Nephron progenitor cell (in vitro differentiated cells): ENCODE results near the gene DENND4B.

Experiments
- DNase-seq: peaks from one replicate; pipeline ENCODE4 v3.0.0; 2021
- H3K27ac Mint-ChIP-seq: 2 replicates; pipeline ENCODE4 v1.8.0; 2021; ENCODE audit warnings: mild to moderate bottlenecking, moderate library complexity, mixed read lengths
- H3K27me3 Mint-ChIP-seq: 2 replicates; pipeline ENCODE4 v1.8.0; 2021; ENCODE audit warnings: mild to moderate bottlenecking, low read depth, mixed read lengths; ENCODE audit not compliant: poor library complexity
- H3K36me3 Mint-ChIP-seq: 2 replicates; pipeline ENCODE4 v1.8.0; 2021; ENCODE audit warnings: low read depth, mixed read lengths
- H3K4me1 Mint-ChIP-seq: 2 replicates; pipeline ENCODE4 v1.8.0; 2021; ENCODE audit warnings: mixed read lengths
- H3K4me3 Mint-ChIP-seq: 2 replicates; pipeline ENCODE4 v1.8.0; 2021; ENCODE audit warnings: mild to moderate bottlenecking, moderate library complexity, mixed read lengths
- H3K9me3 Mint-ChIP-seq: 2 replicates; pipeline ENCODE4 v1.8.0; 2021; ENCODE audit warnings: mild to moderate bottlenecking, moderate library complexity, mixed read lengths
- CTCF ChIP-seq: fragments of 200-600 bp; sonication (generic); IDR thresholded peaks from 2 replicates; pipeline ENCODE4 v1.5.0; 2021; ENCODE audit warnings: antibody characterized with exemption

The DENND4B gene

GRCh38 chr1:153945131-153945794 lies 1.3 kb downstream of the DENND4B start:
- peak overlapping the region; percentile 86 for H3K4me3 Mint-ChIP-seq
- TF ChIP-seq CTCF = no peak
- H3K27ac Mint-ChIP-seq = peak overlapping the region; percentile 88
- H3K36me3 Mint-ChIP-seq = peaks cover 17% of the 10 kb centered on the region
- DNase-seq = no peak
- no peaks in the 10 kb centered on the region for H3K9me3 Mint-ChIP-seq
- peaks cover 36% of the 10 kb centered on the region for H3K4me1 Mint-ChIP-seq
- no peaks in the 10 kb centered on the region for H3K27me3 Mint-ChIP-seq

- H3K9me3 Mint-ChIP-seq = no peaks in the 10 kb centered on the region
- no peak overlapping the region for H3K27ac Mint-ChIP-seq
- peaks cover 19% of the 10 kb centered on the region for H3K36me3 Mint-ChIP-seq
- no peaks in the 10 kb centered on the region for H3K27me3 Mint-ChIP-seq
- H3K4me1 Mint-ChIP-seq = peaks cover 36% of the 10 kb centered on the region
- TF ChIP-seq CTCF = no peak
- H3K4me3 Mint-ChIP-seq = peak overlapping the region; percentile 86
- no peak for DNase-seq
Observed at GRCh38 chr1:153944827-153945117, 1.7 kb downstream of the DENND4B start.

DNA sequence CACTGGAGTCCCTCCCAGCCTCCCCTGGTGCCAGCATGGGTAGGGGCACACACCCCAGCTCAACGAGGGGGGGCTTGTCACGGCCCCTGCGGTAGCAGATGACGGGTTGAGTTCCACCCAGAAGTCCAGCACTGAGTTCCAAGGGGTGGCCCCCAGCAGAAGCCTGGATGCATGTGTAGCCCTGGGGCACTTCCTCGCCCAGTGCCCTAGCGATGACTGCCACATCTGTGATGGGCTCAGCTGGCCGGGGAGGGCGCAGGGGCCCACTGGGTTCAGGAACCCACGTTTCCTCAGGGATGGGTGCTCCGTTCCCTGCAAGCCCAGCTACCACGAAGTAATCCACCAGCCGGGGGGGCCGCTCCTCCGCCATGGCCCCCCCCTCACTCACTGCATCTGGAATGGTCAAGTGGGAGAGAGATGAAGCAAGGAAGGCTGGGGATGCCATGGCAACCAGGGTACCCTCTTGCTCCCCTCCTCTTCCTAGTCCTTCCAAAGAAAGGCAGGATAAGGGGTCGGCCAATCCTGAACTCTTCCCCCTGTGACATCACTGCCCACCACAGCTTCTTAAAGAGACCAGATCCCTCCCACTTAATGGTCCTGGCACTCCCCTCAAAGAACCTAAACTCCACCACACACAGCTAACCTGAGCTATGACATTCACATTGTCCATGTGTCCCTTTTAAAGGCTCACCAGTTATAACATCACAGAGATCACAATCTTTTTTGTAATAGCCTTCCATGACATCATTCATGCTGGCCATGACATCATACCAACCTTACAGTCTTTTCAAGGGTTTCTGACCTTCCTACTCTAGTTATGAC lies 2.3 kb downstream of the DENND4B start:
- Mint-ChIP-seq H3K9me3 (no peaks in the 10 kb centered on the region), H3K27ac (no peak overlapping the region), H3K27me3 (no peaks in the 10 kb centered on the region), H3K36me3 (peaks cover 24% of the 10 kb centered on the region), H3K4me1 (peaks cover 36% of the 10 kb centered on the region), H3K4me3 (peak overlapping the region; percentile 86)
- DNase-seq = no peak
- TF ChIP-seq CTCF = no peak

GRCh38 chr1:153942766-153943549 lies 3.6 kb downstream of the DENND4B start:
- peaks cover 22% of the 10 kb centered on the region for H3K36me3 Mint-ChIP-seq
- no peak overlapping the region for H3K4me3 Mint-ChIP-seq
- H3K4me1 Mint-ChIP-seq = peaks cover 29% of the 10 kb centered on the region
- no peak for DNase-seq
- H3K9me3 Mint-ChIP-seq = no peaks in the 10 kb centered on the region
- no peak for TF ChIP-seq CTCF
- H3K27ac Mint-ChIP-seq = no peak overlapping the region
- H3K27me3 Mint-ChIP-seq = no peaks in the 10 kb centered on the region

GRCh38 chr1:153941826-153942725 lies 4.4 kb downstream of the DENND4B start:
- Mint-ChIP-seq H3K27ac (no peak overlapping the region), H3K9me3 (no peaks in the 10 kb centered on the region), H3K4me1 (peaks cover 20% of the 10 kb centered on the region), H3K4me3 (no peak overlapping the region), H3K27me3 (peaks cover 2% of the 10 kb centered on the region), H3K36me3 (peaks cover 29% of the 10 kb centered on the region)
- TF ChIP-seq CTCF = no peak
- no peak for DNase-seq
